Cardiac muscle cell (in vitro differentiated cells and primary cell): Measurements from ENCODE around the gene L3MBTL1. TPM values are rescaled to one million over a fixed set of nuclear protein-coding genes. Genes with fewer than 3 reads are reported as not detected.

Experiments
- DNase-seq, 2 donors: peaks; one replicate each; pipeline versions ENCODE4 v3.0.0 to v3.0.0-alpha.2; 2010 to 2017; ENCODE audit warnings: low read depth in 1 of 2, low spot score in 1 of 2
- H3K27ac ChIP-seq: fragments of 200-600 bp; sonication (generic); 2 replicates; pipeline ENCODE4 v1.5.1; 2016
- H3K27me3 ChIP-seq: fragments of 200-600 bp; sonication (generic); 2 replicates; pipeline ENCODE4 v1.6.0; 2016; ENCODE audit warnings: control low read depth
- H3K36me3 ChIP-seq: fragments of 200-600 bp; sonication (generic); 2 replicates; pipeline ENCODE4 v1.5.1; 2016; ENCODE audit warnings: control low read depth
- H3K4me1 ChIP-seq: fragments of 200-600 bp; sonication (generic); 2 replicates; pipeline ENCODE4 v1.8.1; 2017; ENCODE audit warnings: low read depth, mild to moderate bottlenecking, mixed run types
- H3K4me3 ChIP-seq: fragments of 200-600 bp; sonication (generic); 2 replicates; pipeline ENCODE4 v1.5.1; 2016; ENCODE audit warnings: mild to moderate bottlenecking
- H3K9me3 ChIP-seq: fragments of 200-600 bp; sonication (generic); 2 replicates; pipeline ENCODE4 v1.5.1; 2017; ENCODE audit warnings: low read depth, mild to moderate bottlenecking, control low read depth
- polyA plus RNA-seq: library from polyadenylated mRNA; unstranded; fragments of >200 nt; fragmentation: Nextera tagmentation; extraction: Ambion mirVana; gene quantifications from 2 replicates; pipeline ENCODE4 v1.2.1, GENCODE V29; 2016
- total RNA-seq: library from RNA; depleted of rRNA; stranded (reverse); fragments of >200 nt; gene quantifications from 2 replicates; pipeline ENCODE4 v1.2.3, GENCODE V29; 2016
- TF ChIP-seq, protein P1 (sequence below): IDR thresholded peaks from 2 replicates; pipeline ENCODE4 v1.5.1; 2012; ENCODE audit warnings: low read depth, mild to moderate bottlenecking, low read length

Gene L3MBTL1
- total and polyA plus RNA-seq, 2 experiments from 2014 or later = 17.8 to 115 TPM

GRCh38 chr20:43533060-43533459 is 25.6 kb downstream of the L3MBTL1 start:
- H3K27ac ChIP-seq = no peak overlapping the region
- TF ChIP-seq, protein P1, sequence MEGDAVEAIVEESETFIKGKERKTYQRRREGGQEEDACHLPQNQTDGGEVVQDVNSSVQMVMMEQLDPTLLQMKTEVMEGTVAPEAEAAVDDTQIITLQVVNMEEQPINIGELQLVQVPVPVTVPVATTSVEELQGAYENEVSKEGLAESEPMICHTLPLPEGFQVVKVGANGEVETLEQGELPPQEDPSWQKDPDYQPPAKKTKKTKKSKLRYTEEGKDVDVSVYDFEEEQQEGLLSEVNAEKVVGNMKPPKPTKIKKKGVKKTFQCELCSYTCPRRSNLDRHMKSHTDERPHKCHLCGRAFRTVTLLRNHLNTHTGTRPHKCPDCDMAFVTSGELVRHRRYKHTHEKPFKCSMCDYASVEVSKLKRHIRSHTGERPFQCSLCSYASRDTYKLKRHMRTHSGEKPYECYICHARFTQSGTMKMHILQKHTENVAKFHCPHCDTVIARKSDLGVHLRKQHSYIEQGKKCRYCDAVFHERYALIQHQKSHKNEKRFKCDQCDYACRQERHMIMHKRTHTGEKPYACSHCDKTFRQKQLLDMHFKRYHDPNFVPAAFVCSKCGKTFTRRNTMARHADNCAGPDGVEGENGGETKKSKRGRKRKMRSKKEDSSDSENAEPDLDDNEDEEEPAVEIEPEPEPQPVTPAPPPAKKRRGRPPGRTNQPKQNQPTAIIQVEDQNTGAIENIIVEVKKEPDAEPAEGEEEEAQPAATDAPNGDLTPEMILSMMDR = no peak

GRCh38 chr20:43534016-43534415 is 26.5 kb downstream of the L3MBTL1 start:
- H3K9me3 ChIP-seq = no peaks in the 10 kb centered on the region
- no peak overlapping the region for H3K27ac ChIP-seq
- no peak overlapping the region for H3K4me3 ChIP-seq
- no peaks in the 10 kb centered on the region for H3K4me1 ChIP-seq
- DNase-seq = no peak
- TF ChIP-seq, protein P1 = no peak
- no peaks in the 10 kb centered on the region for H3K36me3 ChIP-seq
- no peaks in the 10 kb centered on the region for H3K27me3 ChIP-seq

More at GRCh38 chr20:43533060-43533459, 25.6 kb downstream of the L3MBTL1 start:
- Histone ChIP-seq H3K4me1 (no peaks in the 10 kb centered on the region), H3K4me3 (no peak overlapping the region), H3K36me3 (no peaks in the 10 kb centered on the region), H3K27me3 (no peaks in the 10 kb centered on the region), H3K9me3 (no peaks in the 10 kb centered on the region)
- DNase-seq = no peak

GRCh38 chr20:43534791-43535350 is 27.4 kb downstream of the L3MBTL1 start:
- no peaks in the 10 kb centered on the region for H3K9me3 ChIP-seq
- TF ChIP-seq, protein P1 = no peak
- no peak for DNase-seq
- H3K27me3 ChIP-seq = no peaks in the 10 kb centered on the region
- no peak overlapping the region for H3K27ac ChIP-seq
- H3K36me3 ChIP-seq = no peaks in the 10 kb centered on the region
- no peak overlapping the region for H3K4me3 ChIP-seq
- H3K4me1 ChIP-seq = no peaks in the 10 kb centered on the region

DNA sequence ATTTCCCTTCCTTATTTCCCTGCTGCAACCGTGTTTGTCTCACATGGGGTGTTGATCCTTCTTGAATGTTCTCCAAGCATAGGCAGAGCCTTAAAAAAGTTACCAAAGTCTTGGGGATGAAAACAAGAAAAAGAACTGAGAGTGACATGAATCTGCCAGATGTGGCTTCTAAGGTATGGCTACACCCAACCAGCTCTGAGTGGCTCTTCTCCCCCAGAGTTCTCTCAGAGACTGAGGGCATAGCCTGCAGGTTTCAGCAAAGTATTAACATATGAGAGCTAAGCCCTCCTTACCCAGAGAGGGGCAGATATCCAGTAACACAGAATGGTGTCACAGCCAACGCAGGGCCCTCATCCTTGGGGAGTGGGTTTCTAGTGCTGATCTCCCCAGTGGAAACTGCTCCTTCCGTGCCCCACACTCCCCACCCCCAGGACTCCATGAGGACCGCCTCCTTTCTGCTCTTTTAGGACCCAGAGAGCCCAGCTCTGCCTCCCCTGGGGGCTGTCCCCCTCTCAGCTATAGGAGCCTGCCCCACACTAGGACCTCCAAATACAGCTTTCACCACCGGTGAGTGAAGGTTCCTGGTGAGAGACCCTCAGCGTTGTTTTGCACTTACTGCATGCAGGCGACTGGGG is 28.0 kb downstream of the L3MBTL1 start:
- TF ChIP-seq, protein P1 = no peak
- Histone ChIP-seq H3K27ac (no peak overlapping the region), H3K4me3 (no peak overlapping the region), H3K36me3 (no peaks in the 10 kb centered on the region), H3K4me1 (no peaks in the 10 kb centered on the region), H3K9me3 (no peaks in the 10 kb centered on the region), H3K27me3 (no peaks in the 10 kb centered on the region)
- DNase-seq = no peak

GRCh38 chr20:43536041-43536816 is 28.7 kb downstream of the L3MBTL1 start:
- Histone ChIP-seq H3K27me3 (no peaks in the 10 kb centered on the region), H3K4me1 (no peaks in the 10 kb centered on the region), H3K36me3 (peaks cover 3% of the 10 kb centered on the region), H3K27ac (no peak overlapping the region), H3K9me3 (no peaks in the 10 kb centered on the region), H3K4me3 (no peak overlapping the region)
- no peak for DNase-seq
- TF ChIP-seq, protein P1 = no peak
